Activated naive CD4-positive, alpha-beta T cell treated with anti-CD3 and anti-CD28 coated beads, Interleukin-2, amount 50 U/mL, for 72 hours (primary cell): Measurements from ENCODE around the gene CCDC183. TPM values are rescaled to one million over a fixed set of nuclear protein-coding genes. Genes with fewer than 3 reads are reported as not detected.

Experiments
- ATAC-seq, 2 donors: fragments of 150-1000 bp; cut with Tn5 transposase; 2 replicates each; pipeline ENCODE4 v1.10.0; 2021; ENCODE audit warnings: mild to moderate bottlenecking in 2 of 2, moderate library complexity in 2 of 2
- DNase-seq, 2 donors: peaks; one replicate each; pipeline ENCODE4 v3.0.0; 2021 to 2022; ENCODE audit warnings: low spot score in 2 of 2
- H3K27ac Mint-ChIP-seq, 2 donors: one replicate each; pipeline ENCODE4 v1.8.0; 2022; ENCODE audit warnings: mild to moderate bottlenecking in 2 of 2, mixed read lengths in 2 of 2
- H3K36me3 Mint-ChIP-seq, 2 donors: one replicate each; pipeline ENCODE4 v1.8.0; 2022; ENCODE audit warnings: mixed read lengths in 2 of 2
- H3K9me3 Mint-ChIP-seq, 2 donors: one replicate each; pipeline ENCODE4 v1.8.0; 2022; ENCODE audit warnings: mixed read lengths in 2 of 2
- total RNA-seq, 2 donors: library from RNA; stranded (reverse); gene quantifications; one replicate each; pipeline ENCODE4 v1.2.3, GENCODE V29; 2022

CCDC183 gene
- total RNA-seq, 2 donors from 2014 or later, result 0.18 to 1.3 TPM

- Mint-ChIP-seq H3K27ac (no peak overlapping the region), H3K36me3 (peaks cover 11% of the 10 kb centered on the region in 2 donors), H3K9me3 (no peaks in the 10 kb centered on the region)
- DNase-seq, result no peak
- ATAC-seq, result no peak
Observed at GRCh38 chr9:136844761-136845464, 48.8 kb downstream of the CCDC183 start.

- no peak for ATAC-seq
- Mint-ChIP-seq H3K27ac (no peak overlapping the region), H3K36me3 (peaks cover 8 to 19% of the 10 kb centered on the region in 2 donors), H3K9me3 (no peaks in the 10 kb centered on the region)
- DNase-seq, result no peak
Observed at GRCh38 chr9:136845465-136846260, 49.5 kb downstream of the CCDC183 start.

- DNase-seq (peak in 1 of 2 donors; percentile 45), ATAC-seq (no peak)
- Mint-ChIP-seq H3K9me3 (no peaks in the 10 kb centered on the region), H3K27ac (no peak overlapping the region), H3K36me3 (peaks cover 8 to 23% of the 10 kb centered on the region in 2 donors)
Observed at GRCh38 chr9:136846376-136847087, 50.4 kb downstream of the CCDC183 start.

GRCh38 chr9:136847088-136847825 lies 51.1 kb downstream of the CCDC183 start:
- DNase-seq (no peak), ATAC-seq (peak in 1 of 2 donors; percentile 12)
- peaks cover 8 to 23% of the 10 kb centered on the region in 2 donors for H3K36me3 Mint-ChIP-seq
- H3K27ac Mint-ChIP-seq, result peak overlapping the region; percentile 65 to 81
- H3K9me3 Mint-ChIP-seq, result no peaks in the 10 kb centered on the region

- peak; percentile 22 to 56 for ATAC-seq
- peak in 1 of 2 donors; percentile 91 for DNase-seq
- Mint-ChIP-seq H3K9me3 (no peaks in the 10 kb centered on the region), H3K27ac (peak overlapping the region; percentile 68 to 81), H3K36me3 (peaks cover 8 to 23% of the 10 kb centered on the region in 2 donors)
Observed at GRCh38 chr9:136847826-136848392, 51.8 kb downstream of the CCDC183 start.

GRCh38 chr9:136848393-136849037 lies 52.4 kb downstream of the CCDC183 start:
- ATAC-seq (peak; percentile 2 to 6), DNase-seq (peak in 1 of 2 donors; percentile 56)
- H3K36me3 Mint-ChIP-seq, result peaks cover 8 to 23% of the 10 kb centered on the region in 2 donors
- no peaks in the 10 kb centered on the region for H3K9me3 Mint-ChIP-seq
- peak overlapping the region; percentile 81 to 84 for H3K27ac Mint-ChIP-seq

- H3K36me3 Mint-ChIP-seq, result peaks cover 8 to 23% of the 10 kb centered on the region in 2 donors
- no peaks in the 10 kb centered on the region for H3K9me3 Mint-ChIP-seq
- DNase-seq (peak; percentile 96 to 99), ATAC-seq (peak; percentile 85 to 92)
- H3K27ac Mint-ChIP-seq, result peak within 1 kb of the TSS; percentile 81 to 88
Observed at GRCh38 chr9:136849038-136849959, 53.2 kb downstream of the CCDC183 start, which contains the start of gene PHPT1. TSS of gene PHPT1 (plus strand) at chr9:136849409. CDS start at chr9:136849431, 22 bp downstream.

- Mint-ChIP-seq H3K36me3 (peaks cover 8 to 23% of the 10 kb centered on the region in 2 donors), H3K27ac (peak overlapping the region; percentile 68 to 81), H3K9me3 (no peaks in the 10 kb centered on the region)
- ATAC-seq (no peak), DNase-seq (no peak)
Observed at GRCh38 chr9:136849960-136850865, 54.1 kb downstream of the CCDC183 start.

- DNase-seq (no peak), ATAC-seq (no peak)
- Mint-ChIP-seq H3K9me3 (no peaks in the 10 kb centered on the region), H3K27ac (peak overlapping the region; percentile 30 to 55), H3K36me3 (peaks cover 8 to 23% of the 10 kb centered on the region in 2 donors)
Observed at GRCh38 chr9:136850866-136851775, 55.0 kb downstream of the CCDC183 start.

GRCh38 chr9:136851941-136852663 lies 56.0 kb downstream of the CCDC183 start, which contains the start of gene MAMDC4:
TSS of gene MAMDC4 (plus strand) at chr9:136852346. CDS start at chr9:136852417, 71 bp downstream.
- Mint-ChIP-seq H3K9me3 (no peaks in the 10 kb centered on the region), H3K36me3 (peaks cover 8 to 23% of the 10 kb centered on the region in 2 donors), H3K27ac (peak within 1 kb of the TSS; percentile 30 to 55)
- DNase-seq (no peak), ATAC-seq (no peak)

GRCh38 chr9:136852664-136853595 lies 56.8 kb downstream of the CCDC183 start:
- H3K9me3 Mint-ChIP-seq, result no peaks in the 10 kb centered on the region
- DNase-seq, result no peak
- H3K27ac Mint-ChIP-seq, result no peak overlapping the region
- peaks cover 2 to 17% of the 10 kb centered on the region in 2 donors for H3K36me3 Mint-ChIP-seq
- no peak for ATAC-seq
